Adrenal gland (tissue), 5 donors: ENCODE data around the gene ZBTB44.

Experiments used
- CTCF ChIP-seq, 6 experiments: fragments of 450-650 bp in 4 of 6; fragments of 200-600 bp in 2 of 6; sonication (generic) in 1 of 6; IDR thresholded peaks; 1 replicate in 5 of 6; 2 replicates in 1 of 6; pipeline versions ENCODE4 v1.5.1 to v1.8.0; 2016 to 2021; ENCODE audit warnings: antibody characterized with exemption in 6 of 6, mild to moderate bottlenecking in 2 of 6, moderate library complexity in 1 of 6
- POLR2A ChIP-seq, 2 donors: fragments of 450-650 bp; IDR thresholded peaks; one replicate each; pipeline ENCODE4 v1.6.1; 2017; ENCODE audit warnings: antibody characterized with exemption in 2 of 2, mild to moderate bottlenecking in 2 of 2, moderate library complexity in 1 of 2
- donor health status: DM: no; HTN: no; CAD: no.

- TF ChIP-seq CTCF (IDR thresholded peaks at IDR 0.05) (no peak), POLR2A (IDR thresholded peaks at IDR 0.05) (no peak)
These were observed 91.3 kb downstream of the ZBTB44 start for GRCh38 chr11:130223291-130223971.
